K562 (cell line): Measurements from ENCODE around the gene CHAF1A. TPM values are rescaled to one million over a fixed set of nuclear protein-coding genes. Genes with fewer than 3 reads are reported as not detected.

Source experiments
- CBX3 ChIP-seq, 2 experiments: IDR thresholded peaks; 1 replicate in 1 of 2; 2 replicates in 1 of 2; pipeline ENCODE4 v1.6.1; 2012; ENCODE audit warnings: inconsistent platforms in 2 of 2, low read length in 2 of 2, borderline replicate concordance in 1 of 2, control low read depth in 1 of 2
- E2F1 ChIP-seq: sonication (generic); formaldehyde crosslinking; IDR thresholded peaks from 2 replicates; pipeline ENCODE4 v1.8.1; 2023; ENCODE audit warnings: mild to moderate bottlenecking, missing genetic modification reagents, moderate library complexity
- ELK1 ChIP-seq: sonication (generic); formaldehyde crosslinking; IDR thresholded peaks from 2 replicates; pipeline ENCODE4 v1.8.1; 2022; ENCODE audit warnings: missing genetic modification reagents
- MAZ ChIP-seq, 2 experiments: fragments of 450-650 bp in 1 of 2; sonication (generic) in 1 of 2; formaldehyde crosslinking; IDR thresholded peaks in 1 of 2; conservative IDR thresholded peaks in 1 of 2; 2 replicates each; pipeline versions ENCODE4 v1.4.0 to v1.5.0; 2020; ENCODE audit warnings: mild to moderate bottlenecking in 1 of 2, missing genetic modification reagents in 1 of 2
- NFYB ChIP-seq: IDR thresholded peaks from 2 replicates; pipeline ENCODE4 v1.6.1; 2011; ENCODE audit warnings: mild to moderate bottlenecking, moderate library complexity; ENCODE audit not compliant: insufficient read length; ENCODE audit errors: extremely low read depth
- PTBP1 ChIP-seq: fragments of 200-400 bp; formaldehyde crosslinking; IDR thresholded peaks from 2 replicates; pipeline ENCODE4 v1.6.1; 2017; ENCODE audit warnings: low read depth, low read length
- RERE ChIP-seq: sonication (generic); formaldehyde crosslinking; IDR thresholded peaks from 2 replicates; pipeline ENCODE4 v1.8.0; 2023; ENCODE audit warnings: missing genetic modification reagents, mild to moderate bottlenecking, borderline replicate concordance
- REST ChIP-seq, 2 experiments: fragments of 450-650 bp; formaldehyde crosslinking in 1 of 2; IDR thresholded peaks; 2 replicates each; pipeline versions ENCODE4 v1.4.0 to v1.6.1; 2014 to 2020; ENCODE audit warnings: mild to moderate bottlenecking in 2 of 2, borderline replicate concordance in 1 of 2, low read depth in 1 of 2
- polyA plus RNA-seq, 8 experiments: library from polyadenylated mRNA; depleted of rRNA in 4 of 8; stranded (reverse) in 5 of 8; unstranded in 3 of 8; fragments of >200 nt; fragmentation: Nextera tagmentation in 2 of 8; fragmentation: Illumina TruSeq in 1 of 8; extraction: Ambion mirVana in 2 of 8; extraction: Trizol in 1 of 8; gene quantifications; 2 replicates each; pipeline versions ENCODE4 v1.2.1 to v1.2.3, GENCODE V29; 2011 to 2014; ENCODE audit warnings: inconsistent platforms in 1 of 8, missing spikeins in 1 of 8
- total RNA-seq, 7 experiments: library from RNA; depleted of rRNA in 6 of 7; stranded (reverse); fragments of >200 nt in 6 of 7; fragmentation: Illumina TruSeq in 2 of 7; extraction: Trizol in 2 of 7; gene quantifications; 2 replicates each; pipeline versions ENCODE4 v1.2.1 to v1.2.3, GENCODE V29; 2011 to 2021; ENCODE audit warnings: low replicate concordance in 1 of 7

CHAF1A gene
- total and polyA plus RNA-seq, 9 of the 15 experiments (the other 6 are each of a cell fraction or from before 2014, with no cell fraction given): 1.6 to 86.9 (median 45.2) TPM

- no peak for TF ChIP-seq REST (IDR thresholded peaks at IDR 0.05; ENCODE audit: borderline replicate concordance)
- TF ChIP-seq REST (CRISPR knock-in tag; IDR thresholded peaks at IDR 0.05; ENCODE audit: low read depth): no peak
- no peak for TF ChIP-seq ELK1 (CRISPR knock-in tag)
- TF ChIP-seq PTBP1: 0 out of 2 replicates have a peak, but pooled peaks have one; percentile 9
- 0 out of 2 replicates have a peak, but pooled peaks have one; percentile 43 for TF ChIP-seq E2F1
- 0 out of 4 replicates have a peak, but pooled peaks of 1 of the 2 experiments have one; percentile 5 for TF ChIP-seq MAZ (CRISPR knock-in tag; conservative IDR thresholded peaks at IDR 0.05 in 1 of 2, IDR thresholded peaks at IDR 0.05 in 1 of 2)
- 0 out of 2 replicates have a peak, but pooled peaks have one; percentile 7 for TF ChIP-seq RERE (CRISPR knock-in tag)
- no peak for TF ChIP-seq NFYB
- no peak for TF ChIP-seq CBX3 (IDR thresholded peaks at IDR 0.05; ENCODE audit: borderline replicate concordance in 1 of 2, low read length in 2 of 2)
Measured at GRCh38 chr19:4373601-4374497, 28.6 kb upstream of the CHAF1A start (continued).
